Activated naive CD8-positive, alpha-beta T cell (primary cell): ENCODE measurements around the gene SH3PXD2A.

Source experiments
- H3K27ac Mint-ChIP-seq: one replicate; pipeline ENCODE4 v1.8.0; 2021; ENCODE audit warnings: mixed read lengths
- H3K27me3 Mint-ChIP-seq: one replicate; pipeline ENCODE4 v1.8.0; 2021; ENCODE audit warnings: mixed read lengths
- H3K36me3 Mint-ChIP-seq: one replicate; pipeline ENCODE4 v1.8.0; 2021; ENCODE audit warnings: mixed read lengths
- H3K4me1 Mint-ChIP-seq: one replicate; pipeline ENCODE4 v1.8.0; 2021; ENCODE audit warnings: low read depth, mixed read lengths
- H3K4me3 Mint-ChIP-seq: one replicate; pipeline ENCODE4 v1.8.0; 2021; ENCODE audit warnings: mild to moderate bottlenecking, mixed read lengths
- H3K9me3 Mint-ChIP-seq: one replicate; pipeline ENCODE4 v1.8.0; 2021; ENCODE audit warnings: low read depth, mixed read lengths

The SH3PXD2A gene

GRCh38 chr10:103836273-103836672, 19.1 kb downstream of the SH3PXD2A start:
- Mint-ChIP-seq H3K36me3 (no peaks in the 10 kb centered on the region), H3K9me3 (no peaks in the 10 kb centered on the region)

GRCh38 chr10:103835096-103836050, 20.0 kb downstream of the SH3PXD2A start:
- Mint-ChIP-seq H3K4me1 (no peaks in the 10 kb centered on the region), H3K27me3 (peaks cover 2% of the 10 kb centered on the region), H3K36me3 (peaks cover 2% of the 10 kb centered on the region), H3K9me3 (no peaks in the 10 kb centered on the region), H3K27ac (no peak overlapping the region), H3K4me3 (no peak overlapping the region)

More at GRCh38 chr10:103836273-103836672, 19.1 kb downstream of the SH3PXD2A start:
- Mint-ChIP-seq H3K27ac (no peak overlapping the region), H3K4me3 (no peak overlapping the region), H3K4me1 (no peaks in the 10 kb centered on the region), H3K27me3 (no peaks in the 10 kb centered on the region)

GRCh38 chr10:103834436-103835095, 20.8 kb downstream of the SH3PXD2A start:
- no peaks in the 10 kb centered on the region for H3K9me3 Mint-ChIP-seq
- no peaks in the 10 kb centered on the region for H3K4me1 Mint-ChIP-seq
- peaks cover 2% of the 10 kb centered on the region for H3K27me3 Mint-ChIP-seq
- peaks cover 2% of the 10 kb centered on the region for H3K36me3 Mint-ChIP-seq
- H3K27ac Mint-ChIP-seq, result no peak overlapping the region
- H3K4me3 Mint-ChIP-seq, result no peak overlapping the region

- H3K4me3 Mint-ChIP-seq, result no peak overlapping the region
- H3K27ac Mint-ChIP-seq, result no peak overlapping the region
These were observed 21.5 kb downstream of the SH3PXD2A start for GRCh38 chr10:103833731-103834365.

GRCh38 chr10:103832806-103833205, 22.6 kb downstream of the SH3PXD2A start:
- Mint-ChIP-seq H3K27me3 (peaks cover 2% of the 10 kb centered on the region), H3K36me3 (peaks cover 2% of the 10 kb centered on the region), H3K9me3 (no peaks in the 10 kb centered on the region), H3K27ac (no peak overlapping the region), H3K4me3 (no peak overlapping the region), H3K4me1 (no peaks in the 10 kb centered on the region)

More at GRCh38 chr10:103833731-103834365, 21.5 kb downstream of the SH3PXD2A start:
- no peaks in the 10 kb centered on the region for H3K9me3 Mint-ChIP-seq
- peaks cover 2% of the 10 kb centered on the region for H3K27me3 Mint-ChIP-seq
- peaks cover 2% of the 10 kb centered on the region for H3K36me3 Mint-ChIP-seq
- no peaks in the 10 kb centered on the region for H3K4me1 Mint-ChIP-seq

GRCh38 chr10:103829838-103830465, 25.4 kb downstream of the SH3PXD2A start:
- Mint-ChIP-seq H3K4me1 (no peaks in the 10 kb centered on the region), H3K4me3 (no peak overlapping the region), H3K27me3 (peaks cover 4% of the 10 kb centered on the region), H3K36me3 (peaks cover 2% of the 10 kb centered on the region), H3K9me3 (no peaks in the 10 kb centered on the region), H3K27ac (no peak overlapping the region)

GRCh38 chr10:103829278-103829677, 26.1 kb downstream of the SH3PXD2A start:
- Mint-ChIP-seq H3K27me3 (peaks cover 4% of the 10 kb centered on the region), H3K27ac (no peak overlapping the region), H3K9me3 (no peaks in the 10 kb centered on the region), H3K36me3 (peaks cover 2% of the 10 kb centered on the region), H3K4me1 (no peaks in the 10 kb centered on the region), H3K4me3 (no peak overlapping the region)

GRCh38 chr10:103828587-103829197, 26.7 kb downstream of the SH3PXD2A start:
- Mint-ChIP-seq H3K27me3 (peaks cover 4% of the 10 kb centered on the region), H3K9me3 (no peaks in the 10 kb centered on the region), H3K27ac (no peak overlapping the region), H3K4me1 (no peaks in the 10 kb centered on the region), H3K4me3 (no peak overlapping the region), H3K36me3 (peaks cover 2% of the 10 kb centered on the region)

- Mint-ChIP-seq H3K4me1 (no peaks in the 10 kb centered on the region), H3K27ac (no peak overlapping the region), H3K4me3 (no peak overlapping the region), H3K27me3 (peaks cover 6% of the 10 kb centered on the region), H3K36me3 (peaks cover 2% of the 10 kb centered on the region), H3K9me3 (no peaks in the 10 kb centered on the region)
These were observed 27.3 kb downstream of the SH3PXD2A start for GRCh38 chr10:103828107-103828506.

- H3K4me3 Mint-ChIP-seq, result no peak overlapping the region
- H3K9me3 Mint-ChIP-seq, result no peaks in the 10 kb centered on the region
- H3K27ac Mint-ChIP-seq, result no peak overlapping the region
- no peaks in the 10 kb centered on the region for H3K4me1 Mint-ChIP-seq
- H3K27me3 Mint-ChIP-seq, result peaks cover 6% of the 10 kb centered on the region
- H3K36me3 Mint-ChIP-seq, result peaks cover 2% of the 10 kb centered on the region
These were observed 28.5 kb downstream of the SH3PXD2A start for GRCh38 chr10:103826885-103827284.

- no peaks in the 10 kb centered on the region for H3K36me3 Mint-ChIP-seq
- no peaks in the 10 kb centered on the region for H3K4me1 Mint-ChIP-seq
- H3K9me3 Mint-ChIP-seq, result no peaks in the 10 kb centered on the region
- H3K27me3 Mint-ChIP-seq, result peaks cover 4% of the 10 kb centered on the region
- H3K27ac Mint-ChIP-seq, result no peak overlapping the region
- H3K4me3 Mint-ChIP-seq, result no peak overlapping the region
These were observed 31.1 kb downstream of the SH3PXD2A start for GRCh38 chr10:103824281-103824680.

- Mint-ChIP-seq H3K36me3 (no peaks in the 10 kb centered on the region), H3K9me3 (no peaks in the 10 kb centered on the region), H3K27me3 (peaks cover 6% of the 10 kb centered on the region), H3K4me3 (no peak overlapping the region), H3K4me1 (no peaks in the 10 kb centered on the region), H3K27ac (no peak overlapping the region)
These were observed 31.6 kb downstream of the SH3PXD2A start for GRCh38 chr10:103823706-103824272.

GRCh38 chr10:103822800-103823199, 32.6 kb downstream of the SH3PXD2A start:
- Mint-ChIP-seq H3K36me3 (no peaks in the 10 kb centered on the region), H3K9me3 (no peaks in the 10 kb centered on the region), H3K4me3 (no peak overlapping the region), H3K27ac (no peak overlapping the region), H3K4me1 (no peaks in the 10 kb centered on the region), H3K27me3 (peaks cover 6% of the 10 kb centered on the region)

GRCh38 chr10:103822107-103822716, 33.2 kb downstream of the SH3PXD2A start:
- H3K27me3 Mint-ChIP-seq, result peaks cover 6% of the 10 kb centered on the region
- H3K4me3 Mint-ChIP-seq, result no peak overlapping the region
- H3K4me1 Mint-ChIP-seq, result no peaks in the 10 kb centered on the region
- no peaks in the 10 kb centered on the region for H3K36me3 Mint-ChIP-seq
- no peak overlapping the region for H3K27ac Mint-ChIP-seq
- no peaks in the 10 kb centered on the region for H3K9me3 Mint-ChIP-seq
